Breast epithelium (tissue), 4 donors: ENCODE data around the gene PELI2. TPM values are rescaled to one million over a fixed set of nuclear protein-coding genes. Genes with fewer than 3 reads are reported as not detected.

Source experiments
- DNase-seq, 2 donors: peaks; one replicate each; pipeline ENCODE4 v3.0.0-alpha.2; 2019; ENCODE audit warnings: low spot score in 2 of 2
- H3K27ac ChIP-seq, 2 donors: fragments of 200-600 bp; sonication (generic) in 1 of 2; one replicate each; pipeline ENCODE4 v1.5.1; 2016 to 2019; ENCODE audit warnings: mild to moderate bottlenecking in 1 of 2
- H3K27me3 ChIP-seq, 2 donors: fragments of 200-600 bp; sonication (generic) in 1 of 2; one replicate each; pipeline versions ENCODE4 v1.5.1 to v1.6.0; 2017 to 2019; ENCODE audit warnings: control low read depth in 1 of 2, mild to moderate bottlenecking in 1 of 2
- H3K36me3 ChIP-seq: fragments of 200-600 bp; one replicate; pipeline ENCODE4 v1.5.1; 2019
- H3K4me1 ChIP-seq, 2 donors: fragments of 200-600 bp; sonication (generic); one replicate each; pipeline ENCODE4 v1.5.1; 2016 to 2019; ENCODE audit warnings: control low read depth in 1 of 2
- H3K4me3 ChIP-seq, 3 donors: fragments of 200-600 bp; sonication (generic); 1 replicate in 2 of 3; 2 replicates in 1 of 3; pipeline ENCODE4 v1.5.1; 2016 to 2019; ENCODE audit warnings: mild to moderate bottlenecking in 3 of 3, moderate library complexity in 2 of 3
- H3K9me3 ChIP-seq, 2 donors: fragments of 200-600 bp; sonication (generic) in 1 of 2; one replicate each; pipeline ENCODE4 v1.5.1; 2016 to 2019; ENCODE audit warnings: control low read depth in 1 of 2
- CTCF ChIP-seq, 3 donors: fragments of 450-650 bp; IDR thresholded peaks; one replicate each; pipeline ENCODE4 v1.5.1; 2016 to 2017; ENCODE audit warnings: antibody characterized with exemption in 3 of 3, mild to moderate bottlenecking in 3 of 3, moderate library complexity in 3 of 3
- POLR2A ChIP-seq: fragments of 450-650 bp; IDR thresholded peaks from one replicate; pipeline ENCODE4 v1.6.1; 2016; ENCODE audit warnings: antibody characterized with exemption, mild to moderate bottlenecking, moderate library complexity
- POLR2AphosphoS5 ChIP-seq, 3 donors: sonication (generic); formaldehyde crosslinking; IDR thresholded peaks; one replicate each; pipeline ENCODE4 v1.6.1; 2017; ENCODE audit warnings: antibody characterized with exemption in 3 of 3
- intact Hi-C: fragments of 100-400 bp; cut with DNase I; formaldehyde crosslinking; loops from one replicate; pipeline ENCODE4 v1.15.1; 2023; ENCODE audit warnings: low total_unique reads
- total RNA-seq, 3 donors: library from RNA; depleted of rRNA; stranded (reverse); fragments of >200 nt; gene quantifications; one replicate each; pipeline ENCODE4 v1.1.0, GENCODE V29; 2016

PELI2 gene
- total RNA-seq, 3 donors from 2014 or later = 11.5 to 24.1 (median 16.2) TPM

GRCh38 chr14:56135001-56135400, 16.8 kb downstream of the PELI2 start:
- Histone ChIP-seq H3K4me1 (no peaks in the 10 kb centered on the region), H3K4me3 (no peak overlapping the region), H3K9me3 (no peaks in the 10 kb centered on the region), H3K27ac (no peak overlapping the region), H3K27me3 (no peaks in the 10 kb centered on the region), H3K36me3 (no peaks in the 10 kb centered on the region)
- intact Hi-C loops = no loop called here
- TF ChIP-seq CTCF (IDR thresholded peaks at IDR 0.05) (no peak), POLR2AphosphoS5 (IDR thresholded peaks at IDR 0.05) (peak in 1 of 3 donors; percentile 36)
- DNase-seq = no peak

GRCh38 chr14:56135668-56136067, 17.5 kb downstream of the PELI2 start:
- Histone ChIP-seq H3K27me3 (no peaks in the 10 kb centered on the region), H3K4me1 (no peaks in the 10 kb centered on the region), H3K4me3 (no peak overlapping the region), H3K9me3 (no peaks in the 10 kb centered on the region), H3K36me3 (no peaks in the 10 kb centered on the region), H3K27ac (no peak overlapping the region)
- intact Hi-C loops = no loop called here
- TF ChIP-seq POLR2AphosphoS5 (IDR thresholded peaks at IDR 0.05) (no peak), POLR2A (no peak), CTCF (IDR thresholded peaks at IDR 0.05) (no peak)
- DNase-seq = no peak

- no peaks in the 10 kb centered on the region for H3K9me3 ChIP-seq
- H3K4me3 ChIP-seq = no peak overlapping the region
- no peaks in the 10 kb centered on the region for H3K4me1 ChIP-seq
- no peaks in the 10 kb centered on the region for H3K36me3 ChIP-seq
- intact Hi-C loops = no loop called here
- H3K27ac ChIP-seq = no peak overlapping the region
- no peak for DNase-seq
- H3K27me3 ChIP-seq = no peaks in the 10 kb centered on the region
- TF ChIP-seq CTCF (IDR thresholded peaks at IDR 0.05) (no peak), POLR2A (no peak), POLR2AphosphoS5 (IDR thresholded peaks at IDR 0.05) (no peak)
Observed at GRCh38 chr14:56136571-56137452, 18.6 kb downstream of the PELI2 start.

GRCh38 chr14:56137453-56137807, 19.2 kb downstream of the PELI2 start:
- Histone ChIP-seq H3K36me3 (no peaks in the 10 kb centered on the region), H3K27ac (no peak overlapping the region), H3K27me3 (no peaks in the 10 kb centered on the region), H3K4me3 (no peak overlapping the region), H3K4me1 (no peaks in the 10 kb centered on the region), H3K9me3 (no peaks in the 10 kb centered on the region)
- no peak for DNase-seq
- no peak for TF ChIP-seq POLR2AphosphoS5 (IDR thresholded peaks at IDR 0.05)
- no peak for TF ChIP-seq POLR2A
- TF ChIP-seq CTCF (IDR thresholded peaks at IDR 0.05) = no peak
- intact Hi-C loops = no loop called here

GRCh38 chr14:56137849-56138248, 19.6 kb downstream of the PELI2 start:
- Histone ChIP-seq H3K9me3 (no peaks in the 10 kb centered on the region), H3K36me3 (no peaks in the 10 kb centered on the region), H3K4me3 (no peak overlapping the region), H3K27ac (no peak overlapping the region), H3K4me1 (no peaks in the 10 kb centered on the region), H3K27me3 (no peaks in the 10 kb centered on the region)
- intact Hi-C loops = no loop called here
- DNase-seq = no peak
- TF ChIP-seq POLR2AphosphoS5 (IDR thresholded peaks at IDR 0.05) = no peak
- no peak for TF ChIP-seq CTCF (IDR thresholded peaks at IDR 0.05)
- TF ChIP-seq POLR2A = no peak
